HUES64 (cell line): ENCODE results near the gene ZNF644.
"Not testable (repeated sequence)": the region's sequence is repeated elsewhere in the genome, so short reads cannot be mapped to it uniquely, and the experiment has no call there.

Experiments used
- H3K27ac ChIP-seq: 2 replicates; pipeline ENCODE4 v1.7.0; 2013; ENCODE audit warnings: low read depth, low read length, inconsistent platforms
- H3K27me3 ChIP-seq: 2 replicates; pipeline ENCODE4 v1.6.1; 2013; ENCODE audit warnings: mild to moderate bottlenecking, low read length; ENCODE audit not compliant: insufficient read depth
- H3K36me3 ChIP-seq: 2 replicates; pipeline ENCODE4 v1.6.1; 2013; ENCODE audit warnings: mild to moderate bottlenecking, low read length; ENCODE audit not compliant: insufficient read depth
- H3K4me1 ChIP-seq: 2 replicates; pipeline ENCODE4 v1.6.1; 2013; ENCODE audit warnings: mild to moderate bottlenecking, low read length, moderate library complexity; ENCODE audit not compliant: insufficient read depth
- H3K4me3 ChIP-seq: 2 replicates; pipeline ENCODE4 v1.5.1; 2013; ENCODE audit warnings: mild to moderate bottlenecking, low read length, moderate library complexity
- H3K9ac ChIP-seq: 2 replicates; pipeline ENCODE4 v1.6.1; 2013; ENCODE audit warnings: mild to moderate bottlenecking, low read depth, low read length
- H3K9me3 ChIP-seq: 2 replicates; pipeline ENCODE4 v1.6.1; 2013; ENCODE audit warnings: low read depth, low read length; ENCODE audit not compliant: insufficient read depth
- WGBS: fragments of 150-250, 120-280 bp; methylation state at CpG from one replicate; pipeline ENCODE4 v1.1.7; 2013; ENCODE audit warnings: missing lambda C conversion rate; 5-methylcytosine and 5-hydroxymethylcytosine counted together

Gene ZNF644

GRCh38 chr1:90955769-90956168 lies 66.1 kb downstream of the ZNF644 start:
- H3K4me3 ChIP-seq: no peak overlapping the region
- H3K36me3 ChIP-seq: peaks cover 9% of the 10 kb centered on the region; the same call in 1 of the 2 replicates
- peaks cover 39% of the 10 kb centered on the region for H3K4me1 ChIP-seq
- H3K27ac ChIP-seq: no peak overlapping the region
- H3K9ac ChIP-seq: no peak overlapping the region
- WGBS: 100% methylated on average over 1 of the region's 1 CpG
- H3K27me3 ChIP-seq: no peaks in the 10 kb centered on the region
- H3K9me3 ChIP-seq: no peaks in the 10 kb centered on the region

- Histone ChIP-seq H3K36me3 (peaks cover 9% of the 10 kb centered on the region; the same call in 1 of the 2 replicates), H3K4me1 (peaks cover 30% of the 10 kb centered on the region), H3K27me3 (no peaks in the 10 kb centered on the region), H3K9me3 (no peaks in the 10 kb centered on the region), H3K27ac (no peak overlapping the region), H3K9ac (no peak overlapping the region), H3K4me3 (no peak overlapping the region)
- 92% methylated on average over 3 of the region's 3 CpGs for whole genome bisulfite sequencing
Observed at GRCh38 chr1:90952906-90953305, 68.9 kb downstream of the ZNF644 start.

GRCh38 chr1:90951009-90951408 lies 70.8 kb downstream of the ZNF644 start:
- H3K36me3 ChIP-seq: peaks cover 9% of the 10 kb centered on the region; the same call in 1 of the 2 replicates
- no peak overlapping the region for H3K9ac ChIP-seq
- H3K27ac ChIP-seq: no peak overlapping the region
- peaks cover 21% of the 10 kb centered on the region; the same call in 1 of the 2 replicates for H3K4me1 ChIP-seq
- H3K27me3 ChIP-seq: no peaks in the 10 kb centered on the region
- no peaks in the 10 kb centered on the region for H3K9me3 ChIP-seq
- no peak overlapping the region for H3K4me3 ChIP-seq
- WGBS: 67% methylated on average over 2 of the region's 2 CpGs

- H3K27me3 ChIP-seq: no peaks in the 10 kb centered on the region
Observed at GRCh38 chr1:90948301-90948700, 73.5 kb downstream of the ZNF644 start.

GRCh38 chr1:90946630-90947029 lies 75.2 kb downstream of the ZNF644 start:
- Histone ChIP-seq H3K27ac (no peak overlapping the region), H3K9ac (no peak overlapping the region), H3K9me3 (no peaks in the 10 kb centered on the region), H3K4me3 (no peak overlapping the region), H3K27me3 (no peaks in the 10 kb centered on the region), H3K36me3 (peaks cover 11% of the 10 kb centered on the region; the same call in 1 of the 2 replicates), H3K4me1 (peaks cover 11% of the 10 kb centered on the region; the same call in 1 of the 2 replicates)
- WGBS: 100% methylated on average over 1 of the region's 1 CpG

More at GRCh38 chr1:90948301-90948700, 73.5 kb downstream of the ZNF644 start:
- Histone ChIP-seq H3K9ac (no peak overlapping the region), H3K4me1 (peaks cover 21% of the 10 kb centered on the region; the same call in 1 of the 2 replicates), H3K4me3 (no peak overlapping the region), H3K36me3 (peaks cover 10% of the 10 kb centered on the region; the same call in 1 of the 2 replicates), H3K9me3 (no peaks in the 10 kb centered on the region), H3K27ac (no peak overlapping the region)
- WGBS: 94% methylated on average over 7 of the region's 7 CpGs

GRCh38 chr1:90945287-90945686 lies 76.5 kb downstream of the ZNF644 start:
- H3K4me1 ChIP-seq: no peaks in the 10 kb centered on the region
- no peak overlapping the region for H3K27ac ChIP-seq
- no peaks in the 10 kb centered on the region for H3K9me3 ChIP-seq
- H3K4me3 ChIP-seq: no peak overlapping the region
- peaks cover 25% of the 10 kb centered on the region for H3K36me3 ChIP-seq
- H3K9ac ChIP-seq: no peak overlapping the region
- no peaks in the 10 kb centered on the region for H3K27me3 ChIP-seq

- H3K27me3 ChIP-seq: no peaks in the 10 kb centered on the region
- H3K27ac ChIP-seq: no peak overlapping the region
- no peak overlapping the region for H3K9ac ChIP-seq
- WGBS: 89% methylated on average over 4 of the region's 4 CpGs
- H3K36me3 ChIP-seq: peaks cover 38% of the 10 kb centered on the region
- no peaks in the 10 kb centered on the region for H3K9me3 ChIP-seq
- H3K4me3 ChIP-seq: no peak overlapping the region
- no peaks in the 10 kb centered on the region for H3K4me1 ChIP-seq
Observed at GRCh38 chr1:90943966-90944365, 77.9 kb downstream of the ZNF644 start.

GRCh38 chr1:90940746-90941145 lies 81.1 kb downstream of the ZNF644 start:
- H3K9ac ChIP-seq: no peak overlapping the region
- H3K4me1 ChIP-seq: peaks cover 13% of the 10 kb centered on the region
- WGBS: 93% methylated on average over 2 of the region's 2 CpGs
- peaks cover 66% of the 10 kb centered on the region for H3K36me3 ChIP-seq
- no peaks in the 10 kb centered on the region for H3K9me3 ChIP-seq
- H3K27me3 ChIP-seq: no peaks in the 10 kb centered on the region
- no peak overlapping the region for H3K4me3 ChIP-seq
- H3K27ac ChIP-seq: no peak overlapping the region

GRCh38 chr1:90936731-90937130 lies 85.1 kb downstream of the ZNF644 start:
- Histone ChIP-seq H3K27ac (peak overlapping the region; percentile 9; the same call in 1 of the 2 replicates), H3K4me3 (no peak overlapping the region), H3K9ac (no peak overlapping the region), H3K4me1 (peaks cover 21% of the 10 kb centered on the region), H3K9me3 (no peaks in the 10 kb centered on the region), H3K27me3 (no peaks in the 10 kb centered on the region), H3K36me3 (peaks cover 77% of the 10 kb centered on the region)
- no CpG with 5 or more reads among the region's 1 CpG for WGBS

GRCh38 chr1:90936061-90936460 lies 85.8 kb downstream of the ZNF644 start:
- Histone ChIP-seq H3K27me3 (no peaks in the 10 kb centered on the region), H3K9ac (no peak overlapping the region), H3K9me3 (no peaks in the 10 kb centered on the region), H3K36me3 (peaks cover 70% of the 10 kb centered on the region), H3K4me3 (no peak overlapping the region), H3K27ac (no peak overlapping the region), H3K4me1 (peaks cover 21% of the 10 kb centered on the region)
- WGBS: 90% methylated on average over 3 of the region's 4 CpGs

GRCh38 chr1:90928231-90928630 lies 93.6 kb downstream of the ZNF644 start:
- H3K4me1 ChIP-seq: peaks cover 48% of the 10 kb centered on the region
- not testable (repeated sequence) for H3K4me3 ChIP-seq, H3K36me3 ChIP-seq, H3K27me3 ChIP-seq, H3K9me3 ChIP-seq, H3K9ac ChIP-seq, H3K27ac ChIP-seq
- 96% methylated on average over 8 of the region's 8 CpGs for WGBS

GRCh38 chr1:90927674-90928073 lies 94.2 kb downstream of the ZNF644 start:
- not testable (repeated sequence) for H3K27me3 ChIP-seq, H3K4me3 ChIP-seq, H3K9me3 ChIP-seq, H3K36me3 ChIP-seq, H3K9ac ChIP-seq
- peak overlapping the region; percentile 79 for H3K27ac ChIP-seq
- peaks cover 54% of the 10 kb centered on the region for H3K4me1 ChIP-seq
- WGBS: 96% methylated on average over 5 of the region's 5 CpGs
